OCI-LY3 (cell line): ENCODE measurements around the gene HMX3.

ENCODE experiments used
- H2AFZ ChIP-seq: fragments of 200-600, 300-600 bp; shearing (Covaris generic); 2 replicates; pipeline ENCODE4 v1.6.0; 2014; ENCODE audit warnings: antibody characterized with exemption, low read depth, low read length
- H3K27ac ChIP-seq: fragments of 200-600, 300-600 bp; sonication (generic); 2 replicates; pipeline ENCODE4 v1.5.1; 2014; ENCODE audit warnings: mild to moderate bottlenecking, low read length, moderate library complexity, mixed read lengths
- H3K27me3 ChIP-seq: fragments of 200-600, 300-600 bp; sonication (generic); 2 replicates; pipeline ENCODE4 v1.6.1; 2014; ENCODE audit warnings: low read depth, low read length, mixed read lengths
- H3K36me3 ChIP-seq: fragments of 200-600, 300-600 bp; sonication (generic); replicated peaks from 2 replicates; pipeline ENCODE3; 2014; ENCODE audit warnings: low read depth, low read length, mixed read lengths
- H3K4me1 ChIP-seq: fragments of 300-600, 200-600 bp; sonication (generic); 2 replicates; pipeline ENCODE4 v1.6.1; 2014; ENCODE audit warnings: low read length, mixed read lengths
- H3K4me2 ChIP-seq: fragments of 200-600, 300-600 bp; sonication (generic); 2 replicates; pipeline ENCODE4 v1.6.1; 2014; ENCODE audit warnings: low read length, mixed read lengths
- H3K4me3 ChIP-seq: fragments of 300-600, 200-600 bp; sonication (generic); 2 replicates; pipeline ENCODE4 v1.5.1; 2014; ENCODE audit warnings: antibody characterized with exemption, mild to moderate bottlenecking, low read length, moderate library complexity
- H3K79me2 ChIP-seq: fragments of 300-600, 200-600 bp; shearing (Covaris generic); 2 replicates; pipeline ENCODE4 v1.6.1; 2014; ENCODE audit warnings: mild to moderate bottlenecking, low read length, mixed read lengths
- H3K9ac ChIP-seq: fragments of 300-600, 200-600 bp; shearing (Covaris generic); 2 replicates; pipeline ENCODE4 v1.6.0; 2014; ENCODE audit warnings: mild to moderate bottlenecking, low read length, moderate library complexity
- H3K9me3 ChIP-seq: fragments of 200-600, 300-600 bp; shearing (Covaris generic); 2 replicates; pipeline ENCODE4 v1.6.1; 2014; ENCODE audit warnings: low read length, mixed read lengths; ENCODE audit not compliant: insufficient read depth
- H4K20me1 ChIP-seq: fragments of 200-600, 300-600 bp; sonication (generic); 2 replicates; pipeline ENCODE4 v1.6.1; 2016; ENCODE audit warnings: low read length, mixed read lengths; ENCODE audit not compliant: insufficient read depth
- CTCF ChIP-seq: fragments of 200-600, 300-600 bp; sonication (generic); IDR thresholded peaks from 2 replicates; pipeline ENCODE4 v1.5.1; 2014; ENCODE audit warnings: antibody characterized with exemption, low read length, low read depth
- EZH2phosphoT487 ChIP-seq: fragments of 200-600 bp; shearing (Covaris generic); IDR thresholded peaks from 2 replicates; pipeline ENCODE4 v1.6.1; 2018; ENCODE audit warnings: antibody characterized with exemption, mixed run types, low read depth

HMX3 gene

GRCh38 chr10:123109466-123109865 lies 26.3 kb upstream of the HMX3 start:
- no peak overlapping the region for H3K27ac ChIP-seq
- no peaks in the 10 kb centered on the region for H3K36me3 ChIP-seq
- no peak overlapping the region for H3K9ac ChIP-seq
- H3K4me1 ChIP-seq, result no peaks in the 10 kb centered on the region
- H2AFZ ChIP-seq, result no peak overlapping the region
- H4K20me1 ChIP-seq, result no peaks in the 10 kb centered on the region
- no peak overlapping the region for H3K4me3 ChIP-seq
- H3K27me3 ChIP-seq, result no peaks in the 10 kb centered on the region
- TF ChIP-seq CTCF, result no peak
- no peak for TF ChIP-seq EZH2phosphoT487
- no peak overlapping the region for H3K4me2 ChIP-seq
- no peaks in the 10 kb centered on the region for H3K9me3 ChIP-seq
- no peaks in the 10 kb centered on the region for H3K79me2 ChIP-seq

GRCh38 chr10:123117644-123118417 lies 17.9 kb upstream of the HMX3 start:
- H3K9ac ChIP-seq, result no peak overlapping the region
- TF ChIP-seq EZH2phosphoT487 (no peak), CTCF (no peak)
- H3K36me3 ChIP-seq, result no peaks in the 10 kb centered on the region
- H3K4me2 ChIP-seq, result no peak overlapping the region
- no peaks in the 10 kb centered on the region for H3K9me3 ChIP-seq
- no peaks in the 10 kb centered on the region for H3K27me3 ChIP-seq
- H3K79me2 ChIP-seq, result no peaks in the 10 kb centered on the region
- no peak overlapping the region for H3K4me3 ChIP-seq
- H4K20me1 ChIP-seq, result no peaks in the 10 kb centered on the region
- H2AFZ ChIP-seq, result no peak overlapping the region
- H3K27ac ChIP-seq, result no peak overlapping the region
- no peaks in the 10 kb centered on the region for H3K4me1 ChIP-seq

GRCh38 chr10:123119081-123119480 lies 16.7 kb upstream of the HMX3 start:
- Histone ChIP-seq H3K27me3 (no peaks in the 10 kb centered on the region), H3K4me3 (no peak overlapping the region), H4K20me1 (no peaks in the 10 kb centered on the region), H3K27ac (no peak overlapping the region), H3K9me3 (no peaks in the 10 kb centered on the region), H2AFZ (no peak overlapping the region), H3K9ac (no peak overlapping the region), H3K4me2 (no peak overlapping the region), H3K36me3 (no peaks in the 10 kb centered on the region), H3K79me2 (no peaks in the 10 kb centered on the region), H3K4me1 (no peaks in the 10 kb centered on the region)
- TF ChIP-seq EZH2phosphoT487, result no peak
- no peak for TF ChIP-seq CTCF

GRCh38 chr10:123126246-123126645 lies 9.5 kb upstream of the HMX3 start:
- Histone ChIP-seq H3K79me2 (no peaks in the 10 kb centered on the region), H4K20me1 (no peaks in the 10 kb centered on the region), H3K9ac (no peak overlapping the region), H3K4me3 (no peak overlapping the region), H3K27me3 (peaks cover 9% of the 10 kb centered on the region; the same call in 1 of the 2 replicates), H3K4me2 (no peak overlapping the region), H3K36me3 (no peaks in the 10 kb centered on the region), H2AFZ (no peak overlapping the region), H3K27ac (no peak overlapping the region), H3K4me1 (no peaks in the 10 kb centered on the region), H3K9me3 (no peaks in the 10 kb centered on the region)
- TF ChIP-seq CTCF (no peak), EZH2phosphoT487 (no peak)
